IMR-90 (cell line): ENCODE data around the gene RASSF5. TPM values are rescaled to one million over a fixed set of nuclear protein-coding genes. Genes with fewer than 3 reads are reported as not detected.

Experiments used
- ATAC-seq: fragments of 200-7000 bp; cut with Tn5 transposase; 2 replicates; pipeline ENCODE4 v1.9.1; 2020; ENCODE audit warnings: low read depth, mild to moderate bottlenecking, moderate library complexity
- BruUV-seq: library from RNA; stranded (reverse); fragments of 400-500 nt; replicated peaks from 2 replicates; lab custom pipeline; 2021; lab: Mats Ljungman, UMichigan
- CTCF ChIA-PET: fragments of 300-600 bp; formaldehyde crosslinking; extraction: SDS; loops from one replicate; lab custom pipeline; 2021; ENCODE audit warnings: antibody characterized with exemption; lab: Yijun Ruan, JAX
- POLR2A ChIA-PET: fragments of 300-600 bp; sonication (Branson Sonifier 250); formaldehyde crosslinking; loops from one replicate; lab custom pipeline; 2022; ENCODE audit warnings: antibody characterized with exemption; ENCODE audit not compliant: unreplicated experiment; lab: Charles Lee
- DNase-seq: peaks from one replicate; pipeline ENCODE4 v3.0.0; 2013
- H2AFZ ChIP-seq: replicated peaks from 2 replicates; pipeline ENCODE3; 2013; ENCODE audit warnings: low read length, mild to moderate bottlenecking; ENCODE audit not compliant: poor library complexity
- H2AK5ac ChIP-seq: 2 replicates; pipeline ENCODE4 v1.6.1; 2013; ENCODE audit warnings: low read depth, low read length, inconsistent platforms
- H2AK9ac ChIP-seq: replicated peaks from 2 replicates; pipeline ENCODE3; 2013; ENCODE audit warnings: mild to moderate bottlenecking, low read depth, low read length, moderate library complexity; ENCODE audit not compliant: poor library complexity
- H2BK120ac ChIP-seq: 2 replicates; pipeline ENCODE4 v1.6.1; 2013; ENCODE audit warnings: low read depth, low read length, inconsistent platforms
- H2BK15ac ChIP-seq: 3 replicates; pipeline ENCODE4 v1.6.1; 2013; ENCODE audit warnings: low read depth, low read length, inconsistent platforms
- H2BK20ac ChIP-seq: 2 replicates; pipeline ENCODE4 v1.6.1; 2013; ENCODE audit warnings: low read depth, mild to moderate bottlenecking, inconsistent platforms, low read length, moderate library complexity
- H2BK5ac ChIP-seq: 2 replicates; pipeline ENCODE4 v1.6.1; 2013; ENCODE audit warnings: mild to moderate bottlenecking, low read depth, low read length, inconsistent platforms; ENCODE audit not compliant: poor library complexity, severe bottlenecking
- H3K14ac ChIP-seq: replicated peaks from 2 replicates; pipeline ENCODE4 v1.6.1; 2013; ENCODE audit warnings: low read depth, low read length, inconsistent platforms
- H3K18ac ChIP-seq: 2 replicates; pipeline ENCODE4 v1.6.1; 2013; ENCODE audit warnings: low read depth, low read length, control low read depth
- H3K23ac ChIP-seq: 2 replicates; pipeline ENCODE4 v1.6.1; 2013; ENCODE audit warnings: low read depth, low read length, inconsistent platforms
- H3K27ac ChIP-seq: 2 replicates; pipeline ENCODE4 v1.5.1; 2013; ENCODE audit warnings: mild to moderate bottlenecking, control low read depth, low read length; ENCODE audit not compliant: insufficient read depth
- H3K27me3 ChIP-seq: 2 replicates; pipeline ENCODE4 v1.6.1; 2013; ENCODE audit warnings: low read length; ENCODE audit not compliant: control insufficient read depth, insufficient read depth
- H3K36me3 ChIP-seq: 2 replicates; pipeline ENCODE4 v1.6.1; 2013; ENCODE audit warnings: low read length, mixed read lengths; ENCODE audit not compliant: control insufficient read depth, insufficient read depth
- H3K4ac ChIP-seq: 2 replicates; pipeline ENCODE4 v1.6.1; 2013; ENCODE audit warnings: low read depth, low read length, inconsistent platforms
- H3K4me1 ChIP-seq: 2 replicates; pipeline ENCODE4 v1.6.1; 2013; ENCODE audit warnings: low read length, mixed read lengths; ENCODE audit not compliant: control insufficient read depth, insufficient read depth
- H3K4me2 ChIP-seq: 2 replicates; pipeline ENCODE4 v1.6.1; 2013; ENCODE audit warnings: low read depth, mild to moderate bottlenecking, control low read depth, low read length, moderate library complexity
- H3K4me3 ChIP-seq: 2 replicates; pipeline ENCODE4 v1.5.1; 2013; ENCODE audit warnings: low read depth, mild to moderate bottlenecking, control low read depth, low read length, moderate library complexity; ENCODE audit not compliant: insufficient read depth
- H3K56ac ChIP-seq: 2 replicates; pipeline ENCODE4 v1.6.1; 2013; ENCODE audit warnings: low read length, inconsistent platforms; ENCODE audit not compliant: insufficient read depth; ENCODE audit errors: extremely low read depth
- H3K79me1 ChIP-seq, 2 experiments: 2 replicates each; pipeline ENCODE4 v1.6.1; 2013; ENCODE audit warnings: low read length in 2 of 2, inconsistent platforms in 1 of 2, low read depth in 1 of 2
- H3K9ac ChIP-seq: 2 replicates; pipeline ENCODE4 v1.6.1; 2013; ENCODE audit warnings: low read depth, low read length, control low read depth
- H3K9me1 ChIP-seq: 2 replicates; pipeline ENCODE4 v1.6.1; 2013; ENCODE audit warnings: low read length, inconsistent platforms; ENCODE audit not compliant: insufficient read depth
- H3K9me3 ChIP-seq: 2 replicates; pipeline ENCODE4 v1.6.1; 2013; ENCODE audit warnings: low read length; ENCODE audit not compliant: control insufficient read depth, insufficient read depth
- H4K20me1 ChIP-seq: 2 replicates; pipeline ENCODE4 v1.6.1; 2013; ENCODE audit warnings: low read length, inconsistent platforms; ENCODE audit not compliant: insufficient read depth
- H4K5ac ChIP-seq: 2 replicates; pipeline ENCODE4 v1.6.1; 2013; ENCODE audit warnings: mild to moderate bottlenecking, low read depth, low read length, control low read depth
- H4K8ac ChIP-seq, 2 experiments: 2 replicates each; pipeline ENCODE4 v1.6.1; 2013; ENCODE audit warnings: low read depth in 2 of 2, low read length in 2 of 2, control low read depth in 1 of 2, inconsistent platforms in 1 of 2
- H4K91ac ChIP-seq: 2 replicates; pipeline ENCODE4 v1.6.1; 2013; ENCODE audit warnings: low read depth, low read length, inconsistent platforms; ENCODE audit not compliant: insufficient read depth
- BHLHE40 ChIP-seq: fragments of 150-350 bp; IDR thresholded peaks from 2 replicates; pipeline ENCODE4 v1.6.1; 2016; ENCODE audit warnings: mild to moderate bottlenecking, low read depth, low read length
- CEBPB ChIP-seq: IDR thresholded peaks from 2 replicates; pipeline ENCODE4 v1.6.1; 2012; ENCODE audit warnings: low read depth, low read length, improper control_type of control experiment
- CHD1 ChIP-seq: IDR thresholded peaks from 2 replicates; pipeline ENCODE4 v1.6.1; 2012; ENCODE audit warnings: low read depth, low read length, improper control_type of control experiment
- MAFK ChIP-seq: IDR thresholded peaks from 2 replicates; pipeline ENCODE4 v1.6.1; 2012; ENCODE audit warnings: low read depth, low read length, improper control_type of control experiment
- MAZ ChIP-seq: IDR thresholded peaks from 2 replicates; pipeline ENCODE4 v1.6.1; 2012; ENCODE audit warnings: low read depth, mild to moderate bottlenecking, low read length, improper control_type of control experiment, moderate library complexity, borderline replicate concordance
- RCOR1 ChIP-seq: IDR thresholded peaks from 2 replicates; pipeline ENCODE4 v1.6.1; 2012; ENCODE audit warnings: mild to moderate bottlenecking, low read length, improper control_type of control experiment; ENCODE audit not compliant: insufficient replicate concordance
- RFX5 ChIP-seq: IDR thresholded peaks from 2 replicates; pipeline ENCODE4 v1.8.0; 2012; ENCODE audit warnings: low read depth, mild to moderate bottlenecking, low read length, moderate library complexity
- SMC3 ChIP-seq: fragments of 150-350 bp; IDR thresholded peaks from 2 replicates; pipeline ENCODE4 v1.6.1; 2016; ENCODE audit warnings: low read depth, mild to moderate bottlenecking, antibody characterized with exemption, low read length, moderate library complexity
- WGBS, 2 experiments: methylation state at CpG; one replicate each; pipeline versions ENCODE4 v1.1.5 to v1.1.7; 2013; ENCODE audit warnings: missing lambda C conversion rate in 2 of 2; ENCODE audit not compliant: insufficient read length in 1 of 2; ENCODE audit errors: extremely low coverage in 2 of 2; 5-methylcytosine and 5-hydroxymethylcytosine counted together
- dilution Hi-C: fragments of 300-500 bp; cut with HindIII; formaldehyde crosslinking; loops from one replicate; pipeline ENCODE4 v1.14.3; 2018; ENCODE audit warnings: low sequenced_read_pairs; ENCODE audit not compliant: unreplicated experiment
- in situ Hi-C: fragments of 300-500 bp; cut with MboI; formaldehyde crosslinking; loops from 3 replicates; pipeline ENCODE4 v1.14.3; 2019; ENCODE audit warnings: low sequenced_read_pairs, inconsistent platforms, mixed read lengths
- intact Hi-C: fragments of 100-400 bp; cut with micrococcal nuclease; formaldehyde crosslinking; loops from 2 replicates; pipeline ENCODE4 v1.10.0; 2022
- polyA plus RNA-seq, 3 experiments: library from polyadenylated mRNA; depleted of rRNA; stranded (reverse); fragments of >200 nt; gene quantifications; 2 replicates each; pipeline ENCODE4 v1.2.3, GENCODE V29; 2012; ENCODE audit warnings: low replicate concordance in 1 of 3
- total RNA-seq: library from RNA; depleted of rRNA; stranded (reverse); fragments of >200 nt; gene quantifications from 2 replicates; pipeline ENCODE4 v1.2.3, GENCODE V29; 2012
- TF ChIP-seq, protein P1 (sequence below): fragments of 150-350 bp; IDR thresholded peaks from 2 replicates; pipeline ENCODE4 v1.6.1; 2017; ENCODE audit warnings: mild to moderate bottlenecking, antibody characterized with exemption, low read length, low read depth
- TF ChIP-seq, protein P2 (sequence below): conservative IDR thresholded peaks from 2 replicates; pipeline ENCODE4 v1.5.1; 2012; ENCODE audit warnings: mild to moderate bottlenecking, low read depth, low read length, improper control_type of control experiment

The RASSF5 gene
- total and polyA plus RNA-seq, 2 of the 4 experiments (the other 2 are of a cell fraction) = 0.18 to 1.1 TPM

DNA sequence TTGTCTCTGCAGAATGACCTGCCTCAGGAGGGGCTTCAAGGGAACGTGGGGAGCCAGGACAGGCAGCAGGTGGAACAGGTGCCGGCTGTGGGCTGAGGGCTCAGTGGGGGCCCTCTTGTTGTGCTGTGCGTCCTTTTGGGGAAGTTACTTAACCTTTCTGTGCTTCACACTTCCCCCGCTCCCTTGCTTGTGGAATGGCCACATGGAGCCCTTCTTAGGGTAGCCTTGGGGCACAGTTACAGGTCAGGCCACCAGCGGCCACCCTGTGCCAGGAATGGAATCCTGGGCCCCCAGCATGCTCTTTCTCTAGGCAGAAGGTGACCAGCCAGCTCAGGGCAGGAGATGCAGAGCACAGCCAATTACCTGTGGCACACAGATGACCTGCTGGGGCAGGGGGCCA is 34.4 kb upstream of the RASSF5 start:
- peak overlapping the region; percentile 20; the same call in 1 of the 2 replicates for H3K9ac ChIP-seq
- intact Hi-C loops = loop anchor here (10.0 kb wide), 1 partner anchor 512 kb away; no protein-coding TSS in a partner anchor
- peak overlapping the region; percentile 21; the same call in 1 of the 2 replicates for H4K5ac ChIP-seq
- H3K4ac ChIP-seq = peak overlapping the region; percentile 62
- H2BK120ac ChIP-seq = peak overlapping the region; percentile 68; the same call in 1 of the 2 replicates
- H4K91ac ChIP-seq = peak overlapping the region; percentile 68; the same call in 1 of the 2 replicates
- peaks cover 19 to 28% of the 10 kb centered on the region in 2 experiments for H3K79me1 ChIP-seq
- ChIA-PET CTCF (interaction anchor here (0.6 kb wide), 1 partner anchor 10 kb away, joined by 3 read pairs; no protein-coding TSS in a partner anchor), POLR2A (no interaction called here)
- H4K8ac ChIP-seq = peak overlapping the region; percentile 22 to 35; a peak in 2 of 4 replicates
- DNase-seq (no peak), ATAC-seq (no peak)
- 0 out of 2 replicates have a peak overlapping the region, but pooled peaks have one; percentile 13 for H2BK20ac ChIP-seq
- H2AFZ ChIP-seq = peak overlapping the region; percentile 44
- peaks cover 8% of the 10 kb centered on the region for H3K9me1 ChIP-seq
- peak overlapping the region; percentile 50 for H2AK5ac ChIP-seq
- H3K14ac ChIP-seq = peak overlapping the region; percentile 57; the same call in 1 of the 2 replicates
- in situ Hi-C loops = no loop called here
- peak overlapping the region; percentile 86 for H2AK9ac ChIP-seq
- peak overlapping the region; percentile 49; the same call in 1 of the 2 replicates for H3K27ac ChIP-seq
- H3K9me3 ChIP-seq = no peaks in the 10 kb centered on the region
- BruUV-seq = no TSS peak
- H3K4me3 ChIP-seq = no peak overlapping the region
- H3K27me3 ChIP-seq = no peaks in the 10 kb centered on the region
- H3K36me3 ChIP-seq = peaks cover 30% of the 10 kb centered on the region; the same call in 1 of the 2 replicates
- H3K4me2 ChIP-seq = peak overlapping the region; percentile 40
- H4K20me1 ChIP-seq = no peaks in the 10 kb centered on the region
- no peak overlapping the region for H3K56ac ChIP-seq
- H3K23ac ChIP-seq = peak overlapping the region; percentile 40; the same call in 1 of the 2 replicates
- dilution Hi-C loops = no loop called here
- H3K18ac ChIP-seq = 0 out of 2 replicates have a peak overlapping the region, but pooled peaks have one; percentile 6
- TF ChIP-seq, protein P1, sequence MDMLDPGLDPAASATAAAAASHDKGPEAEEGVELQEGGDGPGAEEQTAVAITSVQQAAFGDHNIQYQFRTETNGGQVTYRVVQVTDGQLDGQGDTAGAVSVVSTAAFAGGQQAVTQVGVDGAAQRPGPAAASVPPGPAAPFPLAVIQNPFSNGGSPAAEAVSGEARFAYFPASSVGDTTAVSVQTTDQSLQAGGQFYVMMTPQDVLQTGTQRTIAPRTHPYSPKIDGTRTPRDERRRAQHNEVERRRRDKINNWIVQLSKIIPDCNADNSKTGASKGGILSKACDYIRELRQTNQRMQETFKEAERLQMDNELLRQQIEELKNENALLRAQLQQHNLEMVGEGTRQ = no peak
- no peak for TF ChIP-seq CEBPB
- no peak for TF ChIP-seq BHLHE40
- no peak for TF ChIP-seq RFX5
- no peak for TF ChIP-seq RCOR1
- no peak for TF ChIP-seq CHD1
- TF ChIP-seq MAFK = no peak
- no peak for TF ChIP-seq MAZ
- TF ChIP-seq, protein P2, sequence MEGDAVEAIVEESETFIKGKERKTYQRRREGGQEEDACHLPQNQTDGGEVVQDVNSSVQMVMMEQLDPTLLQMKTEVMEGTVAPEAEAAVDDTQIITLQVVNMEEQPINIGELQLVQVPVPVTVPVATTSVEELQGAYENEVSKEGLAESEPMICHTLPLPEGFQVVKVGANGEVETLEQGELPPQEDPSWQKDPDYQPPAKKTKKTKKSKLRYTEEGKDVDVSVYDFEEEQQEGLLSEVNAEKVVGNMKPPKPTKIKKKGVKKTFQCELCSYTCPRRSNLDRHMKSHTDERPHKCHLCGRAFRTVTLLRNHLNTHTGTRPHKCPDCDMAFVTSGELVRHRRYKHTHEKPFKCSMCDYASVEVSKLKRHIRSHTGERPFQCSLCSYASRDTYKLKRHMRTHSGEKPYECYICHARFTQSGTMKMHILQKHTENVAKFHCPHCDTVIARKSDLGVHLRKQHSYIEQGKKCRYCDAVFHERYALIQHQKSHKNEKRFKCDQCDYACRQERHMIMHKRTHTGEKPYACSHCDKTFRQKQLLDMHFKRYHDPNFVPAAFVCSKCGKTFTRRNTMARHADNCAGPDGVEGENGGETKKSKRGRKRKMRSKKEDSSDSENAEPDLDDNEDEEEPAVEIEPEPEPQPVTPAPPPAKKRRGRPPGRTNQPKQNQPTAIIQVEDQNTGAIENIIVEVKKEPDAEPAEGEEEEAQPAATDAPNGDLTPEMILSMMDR = no peak
- no peak for TF ChIP-seq SMC3
- peak overlapping the region; percentile 68; the same call in 1 of the 3 replicates for H2BK15ac ChIP-seq
- H2BK5ac ChIP-seq = peak overlapping the region; percentile 26
- H3K4me1 ChIP-seq = peaks cover 22% of the 10 kb centered on the region
- 44% methylated on average over 3 of the region's 5 CpGs; no CpG with 5 or more reads in 1 of the 2 experiments for WGBS, 2 experiments
